ENCODE results near the gene CUX1.

GRCh38 chr7:102319671-102320070 is 502.2 kb downstream of the CUX1 start:
- TF ChIP-seq CTCF (conservative IDR thresholded peaks at IDR 0.05 in 1 of 2, IDR thresholded peaks at IDR 0.05 in 1 of 2; ENCODE audit: low read depth in 1 of 2, low read length in 2 of 2) (no peak), EZH2 (IDR thresholded peaks at IDR 0.05; ENCODE audit: low read length, missing control alignments) (no peak)

Data from fibroblast of lung (primary cell).